ENCODE measurements around the gene ADGRB3.

- TF ChIP-seq CTCF (IDR thresholded peaks at IDR 0.05) (no peak), POLR2A (IDR thresholded peaks at IDR 0.05) (no peak)
Measured at GRCh38 chr6:68973066-68973465, 338.0 kb downstream of the ADGRB3 start.
